Left renal pelvis (tissue), 4 donors: Measurements from ENCODE around the gene RSAD2. TPM values are rescaled to one million over a fixed set of nuclear protein-coding genes. Genes with fewer than 3 reads are reported as not detected.

Experiments
- DNase-seq, 4 donors: peaks; one replicate each; pipeline ENCODE4 v3.0.0-alpha.2; 2013; ENCODE audit warnings: low read depth in 4 of 4, low spot score in 3 of 4
- polyA plus RNA-seq, 4 donors: library from polyadenylated mRNA; unstranded; fragments of 120-200 nt; gene quantifications; one replicate each; pipeline ENCODE4 v1.2.1, GENCODE V29; 2013; ENCODE audit not compliant: insufficient read length in 4 of 4

Gene RSAD2
- polyA plus RNA-seq, 4 donors = 2.8 to 6.3 (median 4.5) TPM

- DNase-seq = no peak
Observed at GRCh38 chr2:6864231-6864754, 13.3 kb upstream of the RSAD2 start.

GRCh38 chr2:6864923-6865345 is 12.6 kb upstream of the RSAD2 start:
- DNase-seq = no peak

GRCh38 chr2:6865346-6866274 is 12.0 kb upstream of the RSAD2 start, which contains the start of gene CMPK2:
Gene CMPK2, minus strand, starts transcription at chr2:6865907. Its CDS starts 211 bp downstream, at chr2:6865696.
- DNase-seq = peak in 1 of 4 donors; percentile 41

GRCh38 chr2:6866275-6866671 is 11.3 kb upstream of the RSAD2 start:
- DNase-seq = peak in 1 of 4 donors; percentile 28

GRCh38 chr2:6866982-6867381 is 10.6 kb upstream of the RSAD2 start:
- DNase-seq = no peak

- no peak for DNase-seq
Observed at GRCh38 chr2:6872394-6872793, 5.2 kb upstream of the RSAD2 start.

- no peak for DNase-seq
Observed at GRCh38 chr2:6874032-6874431, 3.5 kb upstream of the RSAD2 start.

GRCh38 chr2:6876309-6876708 is 1.3 kb upstream of the RSAD2 start:
- DNase-seq = no peak

GRCh38 chr2:6878549-6878948 is 972 bp downstream of the RSAD2 start:
- no peak for DNase-seq

- DNase-seq = no peak
Observed at GRCh38 chr2:6879011-6879410, 1.4 kb downstream of the RSAD2 start.

- no peak for DNase-seq
Observed at GRCh38 chr2:6880200-6880733, 2.7 kb downstream of the RSAD2 start.

- DNase-seq = no peak
Observed at GRCh38 chr2:6881046-6881445, 3.5 kb downstream of the RSAD2 start.

GRCh38 chr2:6881516-6881915 is 3.9 kb downstream of the RSAD2 start:
- DNase-seq = no peak

GRCh38 chr2:6883448-6884122 is 6.0 kb downstream of the RSAD2 start:
- peak in 1 of 4 donors; percentile 20 for DNase-seq

GRCh38 chr2:6885551-6885950 is 8.0 kb downstream of the RSAD2 start:
- no peak for DNase-seq

- no peak for DNase-seq
Observed at GRCh38 chr2:6885968-6886367, 8.4 kb downstream of the RSAD2 start.

GRCh38 chr2:6887751-6888192 is 10.2 kb downstream of the RSAD2 start:
- DNase-seq = no peak

GRCh38 chr2:6888724-6889123 is 11.1 kb downstream of the RSAD2 start:
- DNase-seq = no peak

GRCh38 chr2:6893876-6894482 is 16.4 kb downstream of the RSAD2 start:
- DNase-seq = no peak

- DNase-seq = no peak
Observed at GRCh38 chr2:6896930-6897759, 19.6 kb downstream of the RSAD2 start.
